GM18507 (cell line): Measurements from ENCODE around the gene SUPT5H.

Source experiments
- DNase-seq: peaks from one replicate; pipeline ENCODE4 v3.0.0; 2011; ENCODE audit warnings: low read depth; ENCODE audit not compliant: insufficient read length; ENCODE audit errors: extremely low spot score
- FAIRE-seq: peaks from 2 replicates; lab custom pipeline; 2011; peaks lifted over from hg19 to GRCh38; lab: Jason Lieb, UNC

SUPT5H gene

GRCh38 chr19:39422020-39422419 is 23.4 kb upstream of the SUPT5H start:
- FAIRE-seq (no peak), DNase-seq (no peak)

- DNase-seq (no peak), FAIRE-seq (no peak)
Measured at GRCh38 chr19:39423258-39424086, 21.9 kb upstream of the SUPT5H start.

GRCh38 chr19:39424934-39425333 is 20.4 kb upstream of the SUPT5H start:
- no peak for DNase-seq
- no peak for FAIRE-seq

DNA sequence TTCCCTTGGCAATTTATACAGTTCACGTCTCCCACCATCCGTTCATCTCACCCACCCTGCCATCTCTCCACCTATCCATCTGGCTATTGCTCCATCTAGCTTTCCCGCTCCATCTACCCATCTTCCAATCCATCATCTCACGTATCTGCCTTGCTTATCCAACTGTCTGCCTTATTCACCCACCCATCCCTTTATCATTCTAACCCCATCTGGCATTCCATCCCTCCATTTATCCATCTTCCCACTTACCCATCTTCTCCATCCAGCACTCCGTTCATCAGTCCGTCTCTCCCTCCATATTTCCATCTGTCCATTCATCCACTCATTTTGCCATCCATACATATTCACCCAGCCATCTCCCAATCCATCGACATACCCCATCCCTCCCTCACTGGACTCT is 19.6 kb upstream of the SUPT5H start:
- DNase-seq (no peak), FAIRE-seq (no peak)

GRCh38 chr19:39426170-39426569 is 19.2 kb upstream of the SUPT5H start:
- no peak for DNase-seq
- FAIRE-seq: no peak

DNA sequence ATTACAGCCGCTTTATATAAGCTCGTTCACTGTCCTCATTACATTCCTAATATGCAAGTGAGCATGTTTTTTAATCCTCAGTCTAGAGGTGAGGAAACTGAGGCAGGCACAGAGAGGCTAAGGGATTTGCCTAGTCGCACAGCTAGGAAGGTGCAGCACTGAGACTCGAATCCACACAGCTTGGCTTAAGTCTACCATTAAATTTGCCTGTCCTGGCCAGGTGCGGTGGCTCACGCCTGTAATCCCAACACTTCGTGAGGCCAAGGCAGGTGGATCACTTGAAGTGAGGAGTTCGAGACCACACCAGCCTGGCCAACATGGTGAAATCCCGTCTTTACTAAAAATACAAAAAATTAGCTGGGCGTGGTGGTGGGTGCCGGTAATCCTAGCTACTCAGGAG is 17.7 kb upstream of the SUPT5H start:
- DNase-seq (no peak), FAIRE-seq (no peak)

DNA sequence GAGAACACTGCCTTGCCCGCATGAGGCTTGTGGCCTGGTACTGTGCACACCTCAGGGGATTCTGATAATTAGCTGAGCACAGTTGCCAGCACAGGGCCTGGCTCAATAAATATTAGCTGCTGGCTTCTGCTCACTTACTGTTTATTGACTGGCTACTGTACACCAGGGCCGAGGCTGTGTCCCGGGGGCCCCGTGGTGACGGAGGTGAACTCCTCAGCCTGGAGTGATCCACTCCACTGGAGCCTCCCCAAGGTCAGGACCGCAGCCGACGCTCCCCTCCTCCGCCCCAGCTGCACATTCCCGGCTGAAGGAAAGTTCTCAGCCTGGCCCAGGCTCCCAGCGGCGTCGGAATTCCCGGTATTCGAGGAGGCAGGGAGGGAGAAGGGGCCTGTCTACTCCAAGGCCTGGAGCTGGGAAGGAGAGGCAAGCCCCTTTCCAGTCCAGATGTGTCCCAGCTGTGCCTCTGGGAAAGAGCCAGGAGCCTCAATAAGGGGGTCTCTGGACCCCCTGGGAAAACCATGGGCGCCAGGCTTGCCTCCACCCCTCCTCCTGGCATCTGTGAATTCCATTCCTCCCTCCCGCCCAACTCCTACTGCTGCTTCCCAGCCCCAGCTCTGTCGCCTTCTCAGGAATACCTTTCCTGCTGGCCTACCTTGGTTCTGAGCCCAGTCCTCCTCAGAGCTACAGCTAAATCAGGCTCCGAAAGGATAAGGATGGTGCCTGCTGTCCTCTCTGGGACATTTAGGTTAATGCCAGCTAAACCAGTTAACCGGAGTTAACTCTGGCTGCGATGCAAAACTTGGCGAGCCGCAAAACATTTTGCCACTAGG is 16.9 kb upstream of the SUPT5H start:
- FAIRE-seq (no peak), DNase-seq (no peak)

GRCh38 chr19:39430675-39431593 is 14.4 kb upstream of the SUPT5H start:
- no peak for DNase-seq
- peak; percentile 64 for FAIRE-seq

DNA sequence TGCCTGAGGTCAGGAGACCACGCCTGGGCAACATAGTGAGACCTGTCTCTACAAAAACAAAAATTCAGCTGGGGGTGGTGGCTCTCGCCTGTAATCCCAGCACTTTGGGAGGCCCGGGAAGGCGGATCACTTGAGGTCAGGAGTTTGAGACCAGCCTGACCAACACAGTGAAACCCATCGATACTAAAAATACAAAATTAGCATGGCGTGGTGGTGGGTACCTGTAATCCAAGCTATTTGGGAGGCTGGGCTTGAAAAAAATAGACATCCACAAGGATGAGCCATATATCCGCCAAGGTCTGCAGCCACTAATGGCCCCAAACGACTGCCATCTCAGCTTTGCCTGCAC is 12.7 kb upstream of the SUPT5H start:
- no peak for FAIRE-seq
- no peak for DNase-seq

GRCh38 chr19:39433480-39434079 is 11.8 kb upstream of the SUPT5H start:
- DNase-seq: no peak
- FAIRE-seq: no peak

- FAIRE-seq: no peak
- no peak for DNase-seq
Measured at GRCh38 chr19:39434123-39435076, 11.0 kb upstream of the SUPT5H start.

GRCh38 chr19:39435499-39436349 is 9.7 kb upstream of the SUPT5H start, which contains the start of gene RPS16:
Gene RPS16, minus strand, starts transcription at chr19:39435949. Its CDS starts 54 bp downstream, at chr19:39435895.
- DNase-seq (peak; percentile 90), FAIRE-seq (peak; percentile 95)

DNA sequence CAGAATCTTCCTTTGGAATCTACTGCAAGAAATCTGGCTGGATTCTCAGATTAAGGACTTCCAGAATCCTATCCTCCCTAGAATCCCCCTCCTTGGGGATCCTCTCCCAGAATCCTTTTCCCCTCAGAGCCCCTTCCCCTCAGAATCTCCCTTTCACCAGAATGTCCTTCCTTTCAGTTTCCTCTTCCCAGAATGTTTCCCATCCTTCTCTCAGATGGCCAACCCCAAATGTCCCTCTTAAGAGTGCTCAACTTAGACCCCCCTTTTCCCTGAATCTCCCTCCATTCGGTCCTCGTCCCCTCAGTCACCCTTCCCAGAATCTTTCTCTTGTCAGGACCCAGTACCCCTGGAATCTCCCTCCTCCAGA is 9.0 kb upstream of the SUPT5H start:
- FAIRE-seq: no peak

DNA sequence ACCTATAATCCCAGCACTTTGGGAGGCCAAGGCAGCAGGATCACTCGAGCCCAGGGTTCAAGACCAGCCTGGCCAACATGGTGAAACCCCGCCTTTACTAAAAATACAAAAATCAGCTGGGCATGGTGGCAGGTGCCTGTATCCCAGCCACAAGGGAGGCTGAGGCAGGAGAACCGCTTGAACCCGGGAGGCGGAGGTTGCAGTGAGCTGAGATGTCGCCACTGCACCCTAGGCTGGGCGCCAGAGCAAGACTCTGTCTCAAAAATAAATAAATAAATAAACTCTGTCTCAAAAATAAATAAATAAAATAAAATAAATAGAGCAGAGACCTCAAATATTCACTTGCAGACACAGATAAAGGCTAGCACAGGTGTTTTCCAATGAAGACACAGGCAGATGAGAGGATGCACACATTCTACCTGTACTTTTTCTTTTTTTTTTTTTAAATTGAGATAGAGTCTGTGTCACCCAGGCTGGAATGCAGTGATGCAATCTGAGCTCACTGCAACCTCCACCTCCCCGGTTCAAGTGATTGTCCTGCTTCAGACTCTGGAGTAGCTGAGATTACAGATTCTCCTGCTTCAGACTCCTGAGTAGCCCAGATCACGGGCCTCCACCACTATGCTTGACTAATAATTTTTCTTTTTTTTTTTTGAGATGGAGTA is 7.0 kb upstream of the SUPT5H start:
- no peak for DNase-seq
- no peak for FAIRE-seq

More for the DNA sequence above, 9.0 kb upstream of the SUPT5H start:
- no peak for DNase-seq

DNA sequence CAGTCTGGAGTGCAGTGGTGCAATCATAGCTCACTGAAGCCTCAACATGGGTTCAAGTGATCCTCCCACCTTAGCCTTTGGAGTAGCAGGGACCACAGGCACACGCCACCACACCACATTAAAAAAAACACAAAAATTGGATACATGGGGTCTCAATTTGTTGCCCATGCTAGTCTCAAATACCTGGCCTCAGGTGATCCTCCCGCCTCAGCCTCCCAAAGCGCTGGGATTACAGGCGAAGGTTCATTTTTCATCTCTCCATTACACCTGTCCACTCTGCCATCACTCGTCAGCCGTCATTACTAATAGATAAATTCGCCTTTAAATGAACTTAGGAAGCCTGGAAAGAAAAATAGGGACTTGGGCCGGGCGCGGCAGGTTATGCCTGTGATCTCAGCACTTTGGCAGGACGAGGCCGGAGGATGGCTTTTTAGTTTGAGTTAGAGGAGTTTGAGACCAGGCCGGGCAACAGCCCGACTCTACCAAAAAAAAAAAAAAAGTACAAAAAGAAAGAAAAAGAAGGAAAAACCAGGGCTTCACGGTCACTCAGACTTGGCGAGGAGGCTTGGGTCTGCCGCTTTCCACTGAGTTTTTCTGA is 685 bp upstream of the SUPT5H start:
- no peak for DNase-seq

DNA sequence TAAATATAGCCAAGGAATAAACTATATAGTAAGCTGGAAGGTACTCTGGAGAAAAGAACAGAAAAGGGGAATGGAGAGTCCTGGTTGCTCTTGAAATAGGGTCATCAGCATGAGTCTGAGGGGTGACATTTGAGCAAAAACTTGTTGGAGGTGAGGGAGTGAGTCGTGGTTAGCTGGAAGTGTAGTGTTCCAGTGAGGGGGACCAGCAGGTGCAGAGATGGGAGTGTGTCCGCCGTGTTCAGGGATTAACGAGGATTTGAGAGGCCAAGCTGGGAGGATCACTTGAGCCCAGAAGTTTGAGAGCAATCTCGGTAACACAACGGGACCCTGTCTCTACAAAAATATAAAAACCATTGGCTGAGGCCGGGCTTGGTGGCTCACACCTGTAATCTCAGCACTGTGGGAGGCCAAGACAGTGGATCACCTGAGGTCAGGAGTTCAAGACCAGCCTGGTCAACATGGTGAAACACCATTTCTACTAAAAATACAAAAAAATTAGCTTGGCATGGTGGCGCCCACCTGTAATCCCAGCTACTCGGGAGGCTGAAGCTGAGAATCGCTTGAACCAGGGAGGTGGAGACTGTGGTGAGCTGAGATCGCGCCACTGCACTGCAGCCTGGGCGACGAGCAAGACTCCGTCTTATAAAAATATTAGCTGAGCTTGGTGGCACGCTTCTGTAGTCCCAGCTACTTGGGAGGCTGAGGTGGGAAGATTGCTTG is 1.1 kb downstream of the SUPT5H start:
- no peak for DNase-seq
- FAIRE-seq: no peak

More for the DNA sequence above, 685 bp upstream of the SUPT5H start:
- no peak for FAIRE-seq
